H1 (cell line): Measurements from ENCODE around the gene ZNF513. TPM values are rescaled to one million over a fixed set of nuclear protein-coding genes. Genes with fewer than 3 reads are reported as not detected.

Experiments used
- CTCF ChIA-PET: fragments of 300-600 bp; sonication (Branson Sonifier 250); formaldehyde crosslinking; loops from one replicate; lab custom pipeline; 2021; ENCODE audit not compliant: partially characterized antibody; lab: Charles Lee
- POLR2A ChIA-PET: fragments of 300-600 bp; sonication (Branson Sonifier 250); formaldehyde crosslinking; loops from one replicate; lab custom pipeline; 2021; ENCODE audit warnings: inconsistent platforms; ENCODE audit not compliant: partially characterized antibody; lab: Charles Lee
- DNase-seq, 2 experiments: peaks; one replicate each; pipeline versions ENCODE4 v3.0.0 to v3.0.0-alpha.2; 2010 to 2022; ENCODE audit warnings: low spot score in 2 of 2, low read depth in 1 of 2, mixed read lengths in 1 of 2
- FAIRE-seq: peaks from 2 replicates; lab custom pipeline; 2011; peaks lifted over from hg19 to GRCh38; lab: Jason Lieb, UNC
- H2AFZ ChIP-seq: 2 replicates; pipeline ENCODE4 v1.8.1; 2012; ENCODE audit warnings: low read length, inconsistent platforms
- H2AK5ac ChIP-seq: 2 replicates; pipeline ENCODE4 v1.6.1; 2013; ENCODE audit warnings: low read depth, low read length
- H2BK120ac ChIP-seq: replicated peaks from 2 replicates; pipeline ENCODE3; 2013; ENCODE audit warnings: low read depth, low read length, inconsistent platforms
- H2BK12ac ChIP-seq: 2 replicates; pipeline ENCODE4 v1.6.1; 2013; ENCODE audit warnings: low read depth, low read length
- H2BK15ac ChIP-seq: 2 replicates; pipeline ENCODE4 v1.6.1; 2013; ENCODE audit warnings: low read length
- H2BK20ac ChIP-seq: 2 replicates; pipeline ENCODE4 v1.6.1; 2013; ENCODE audit warnings: low read length
- H2BK5ac ChIP-seq: 2 replicates; pipeline ENCODE4 v1.6.1; 2013; ENCODE audit warnings: low read depth, low read length
- H3K14ac ChIP-seq: 2 replicates; pipeline ENCODE4 v1.6.1; 2013; ENCODE audit warnings: inconsistent platforms; ENCODE audit not compliant: insufficient read length
- H3K18ac ChIP-seq: 2 replicates; pipeline ENCODE4 v1.6.1; 2013; ENCODE audit warnings: low read length; ENCODE audit errors: extremely low read depth
- H3K23ac ChIP-seq: 2 replicates; pipeline ENCODE4 v1.6.1; 2013; ENCODE audit warnings: inconsistent platforms; ENCODE audit not compliant: insufficient read length
- H3K23me2 ChIP-seq: 2 replicates; pipeline ENCODE4 v1.6.1; 2013; ENCODE audit warnings: low read depth, low read length
- H3K27ac ChIP-seq: 2 replicates; pipeline ENCODE4 v1.6.1; 2011; ENCODE audit warnings: low read depth, low read length, inconsistent platforms
- H3K27me3 ChIP-seq, 4 experiments: replicated peaks in 1 of 4; 1 replicate in 1 of 4; 2 replicates in 3 of 4; pipeline versions ENCODE4 v1.6.1 to v1.8.1; 2011 to 2013; ENCODE audit warnings: low read length in 3 of 4, mild to moderate bottlenecking in 3 of 4, inconsistent platforms in 2 of 4, mixed read lengths in 2 of 4, moderate library complexity in 1 of 4; ENCODE audit not compliant: control insufficient read depth in 3 of 4, insufficient read depth in 3 of 4; ENCODE audit errors: extremely low read depth in 1 of 4
- H3K36me3 ChIP-seq, 4 experiments: 2 replicates each; pipeline versions ENCODE4 v1.6.1 to v1.8.1; 2011 to 2013; ENCODE audit warnings: mild to moderate bottlenecking in 4 of 4, low read length in 3 of 4, moderate library complexity in 2 of 4, control low read depth in 1 of 4, inconsistent platforms in 1 of 4; ENCODE audit not compliant: insufficient read depth in 4 of 4, control insufficient read depth in 2 of 4
- H3K4ac ChIP-seq: replicated peaks from 2 replicates; pipeline ENCODE3; 2013; ENCODE audit warnings: low read length, low read depth, mixed read lengths, inconsistent platforms; ENCODE audit not compliant: insufficient read length
- H3K4me1 ChIP-seq, 4 experiments: replicated peaks in 1 of 4; 1 replicate in 1 of 4; 2 replicates in 3 of 4; pipeline versions ENCODE4 v1.6.1 to v1.8.1; 2011 to 2013; ENCODE audit warnings: low read length in 3 of 4, inconsistent platforms in 2 of 4, mixed read lengths in 1 of 4; ENCODE audit not compliant: insufficient read depth in 4 of 4, control insufficient read depth in 3 of 4
- H3K4me2 ChIP-seq, 2 experiments: 2 replicates each; pipeline versions ENCODE4 v1.6.1 to v1.8.1; 2011 to 2013; ENCODE audit warnings: low read depth in 2 of 2, low read length in 2 of 2, control low read depth in 1 of 2, inconsistent platforms in 1 of 2, mild to moderate bottlenecking in 1 of 2; ENCODE audit not compliant: insufficient read depth in 1 of 2
- H3K4me3 ChIP-seq, 4 experiments: fragments of 200-600, 300-600 bp in 1 of 4; sonication (generic), shearing (Covaris generic), sonication (Bioruptor Twin) in 1 of 4; 2 replicates each; pipeline versions ENCODE4 v1.5.1 to v1.8.1; 2011 to 2016; ENCODE audit warnings: low read length in 4 of 4, low read depth in 3 of 4, control low read depth in 2 of 4, inconsistent platforms in 2 of 4, mild to moderate bottlenecking in 2 of 4, mixed read lengths in 1 of 4, moderate library complexity in 1 of 4; ENCODE audit not compliant: insufficient read depth in 2 of 4; ENCODE audit errors: extremely low read depth in 1 of 4
- H3K56ac ChIP-seq: replicated peaks from 2 replicates; pipeline ENCODE3; 2013; ENCODE audit warnings: low read depth, mild to moderate bottlenecking, mixed read lengths, low read length, inconsistent platforms; ENCODE audit not compliant: insufficient read length
- H3K79me1 ChIP-seq: 2 replicates; pipeline ENCODE4 v1.6.1; 2013; ENCODE audit warnings: low read depth, low read length, control low read depth
- H3K79me2 ChIP-seq, 2 experiments: 2 replicates each; pipeline versions ENCODE4 v1.6.1 to v1.8.1; 2012 to 2013; ENCODE audit warnings: low read length in 2 of 2, mild to moderate bottlenecking in 2 of 2, inconsistent platforms in 1 of 2; ENCODE audit not compliant: insufficient read depth in 2 of 2, control insufficient read depth in 1 of 2
- H3K9ac ChIP-seq, 4 experiments: replicated peaks in 1 of 4; 1 replicate in 1 of 4; 2 replicates in 3 of 4; pipeline versions ENCODE4 v1.6.1 to v1.8.1; 2011 to 2013; ENCODE audit warnings: low read depth in 3 of 4, low read length in 3 of 4, control low read depth in 2 of 4, mild to moderate bottlenecking in 2 of 4, moderate library complexity in 2 of 4, inconsistent platforms in 1 of 4; ENCODE audit errors: extremely low read depth in 1 of 4
- H3K9me3 ChIP-seq, 2 experiments: 2 replicates each; pipeline versions ENCODE4 v1.6.1 to v1.8.1; 2012 to 2013; ENCODE audit warnings: mild to moderate bottlenecking in 2 of 2, moderate library complexity in 2 of 2, control low read depth in 1 of 2, inconsistent platforms in 1 of 2, low read depth in 1 of 2, low read length in 1 of 2, mixed read lengths in 1 of 2; ENCODE audit not compliant: insufficient read depth in 2 of 2
- H4K20me1 ChIP-seq, 2 experiments: replicated peaks in 1 of 2; 2 replicates each; pipeline versions ENCODE3 to v1.8.1; 2011 to 2013; ENCODE audit warnings: inconsistent platforms in 2 of 2, low read length in 2 of 2, mild to moderate bottlenecking in 1 of 2; ENCODE audit not compliant: insufficient read depth in 2 of 2, control insufficient read depth in 1 of 2
- H4K5ac ChIP-seq: 2 replicates; pipeline ENCODE4 v1.6.1; 2013; ENCODE audit warnings: low read length, low read depth, mixed read lengths, inconsistent platforms; ENCODE audit not compliant: insufficient read length
- H4K8ac ChIP-seq: 2 replicates; pipeline ENCODE4 v1.8.0; 2013; ENCODE audit warnings: mild to moderate bottlenecking, moderate library complexity, low read length, inconsistent platforms; ENCODE audit not compliant: insufficient read depth; ENCODE audit errors: extremely low read depth
- H4K91ac ChIP-seq: replicated peaks from 2 replicates; pipeline ENCODE3; 2013; ENCODE audit warnings: low read length, mixed read lengths, inconsistent platforms; ENCODE audit not compliant: insufficient read length
- CBX5 ChIP-seq: fragments of 300-800, 300-1000 bp; sonication (generic); IDR thresholded peaks from 2 replicates; pipeline ENCODE4 v1.7.1; 2016; ENCODE audit warnings: antibody characterized with exemption, low read length, low read depth
- CHD2 ChIP-seq: IDR thresholded peaks from 2 replicates; pipeline ENCODE4 v1.6.1; 2012; ENCODE audit warnings: low read length, improper control_type of control experiment
- KDM4A ChIP-seq: IDR thresholded peaks from one replicate; pipeline ENCODE4 v1.7.1; 2012; ENCODE audit warnings: low read depth, mild to moderate bottlenecking, moderate library complexity, low read length, inconsistent platforms; ENCODE audit not compliant: severe bottlenecking
- NRF1 ChIP-seq: IDR thresholded peaks from 2 replicates; pipeline ENCODE4 v1.6.1; 2011; ENCODE audit warnings: mild to moderate bottlenecking, low read depth, low read length, improper control_type of control experiment
- POLR2AphosphoS5 ChIP-seq: IDR thresholded peaks from 2 replicates; pipeline ENCODE4 v1.6.1; 2011; ENCODE audit warnings: low read depth, low read length
- SRF ChIP-seq: IDR thresholded peaks from 2 replicates; pipeline ENCODE4 v1.6.1; 2011; ENCODE audit warnings: mild to moderate bottlenecking, low read depth, low read length, moderate library complexity
- TAF1 ChIP-seq: IDR thresholded peaks from 2 replicates; pipeline ENCODE4 v1.6.1; 2011; ENCODE audit warnings: mild to moderate bottlenecking, low read depth, low read length
- TEAD4 ChIP-seq: IDR thresholded peaks from 2 replicates; pipeline ENCODE4 v1.6.1; 2012; ENCODE audit warnings: low read depth, low read length, inconsistent platforms, mixed read lengths
- ZNF274 ChIP-seq: IDR thresholded peaks from 2 replicates; pipeline ENCODE4 v1.7.0; 2012; ENCODE audit warnings: low read length, borderline replicate concordance; ENCODE audit errors: extremely low read depth
- WGBS, 2 experiments: shearing (Covaris generic) in 1 of 2; methylation state at CpG; one replicate each; pipeline versions ENCODE4 v1.1.6 to v1.1.7; 2013 to 2015; ENCODE audit warnings: low lambda C conversion rate in 2 of 2, mixed read lengths in 2 of 2, inconsistent platforms in 1 of 2, low coverage in 1 of 2, missing lambda C conversion rate in 1 of 2; ENCODE audit not compliant: insufficient replicate concordance in 2 of 2, insufficient coverage in 1 of 2, insufficient read length in 1 of 2; ENCODE audit errors: extremely low coverage in 1 of 2, missing lambda C conversion rate in 1 of 2; 5-methylcytosine and 5-hydroxymethylcytosine counted together
- polyA plus RNA-seq, 7 experiments: library from polyadenylated mRNA; depleted of rRNA in 3 of 7; stranded (reverse) in 5 of 7; unstranded in 2 of 7; fragments of >200 nt in 5 of 7; fragments of 200-250 nt in 2 of 7; gene quantifications; 1 replicate in 5 of 7; 2 replicates in 1 of 7; 4 replicates in 1 of 7; pipeline versions ENCODE4 v1.2.1 to v1.2.3, GENCODE V29; 2011 to 2013; ENCODE audit warnings: missing spikeins in 2 of 7, mixed read lengths in 2 of 7
- total RNA-seq: library from RNA; stranded (reverse); fragmentation: NEBNext Ultra II Directional; extraction: Animal tissue kit (Norgen Biotek cat#: 25700); gene quantifications from 2 replicates; pipeline ENCODE4 v1.2.1, GENCODE V29; 2021
- TF ChIP-seq, protein P1 (sequence below): IDR thresholded peaks from 2 replicates; pipeline ENCODE4 v1.6.1; 2012; ENCODE audit warnings: low read length, inconsistent platforms

The ZNF513 gene
- total and polyA plus RNA-seq, 2 of the 8 experiments (the other 6 are each of a cell fraction or from before 2014, with no cell fraction given), result 17.3 to 29.5 TPM

DNA sequence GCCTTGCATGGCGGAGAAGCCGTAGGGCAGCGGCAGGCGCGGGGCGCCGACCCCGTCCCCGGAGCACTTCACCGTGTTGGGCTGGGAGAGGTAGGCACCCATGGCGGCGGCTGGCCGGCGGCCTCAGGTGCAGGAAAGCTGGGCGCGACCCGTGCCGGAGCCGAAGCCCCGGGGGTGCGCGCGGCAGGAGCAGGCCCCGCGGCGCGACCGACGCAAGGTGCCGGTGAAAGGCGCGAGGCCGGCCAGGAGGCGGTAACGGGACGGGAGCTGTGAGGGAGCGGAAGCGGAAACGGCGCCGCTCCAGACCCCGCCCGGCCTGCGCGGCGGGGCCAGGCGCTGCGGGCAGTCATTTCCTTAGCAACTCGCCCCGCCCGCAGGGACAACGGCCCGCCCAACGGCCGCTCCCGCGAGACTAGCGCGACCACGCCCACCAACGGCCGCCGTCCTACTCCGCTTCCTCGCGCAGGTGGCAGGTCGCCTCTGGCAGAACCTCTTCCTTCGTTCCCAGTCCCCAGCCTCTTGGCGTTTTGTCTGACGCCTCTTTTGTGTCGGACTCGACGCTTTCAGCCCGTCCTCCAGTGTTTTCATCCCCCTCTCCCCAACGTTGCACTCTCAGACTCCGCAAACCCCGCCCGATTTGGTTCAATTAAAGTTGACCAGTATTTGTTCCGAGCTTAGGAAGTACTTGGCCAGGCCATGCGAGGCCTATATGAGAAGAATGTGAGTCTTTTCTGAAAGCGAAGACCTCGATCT lies 29.0 kb upstream of the ZNF513 start, which contains the start of gene PPM1G:
Gene PPM1G, minus strand, starts transcription at position 271 of the 753 bp plus-strand sequence. Its CDS starts 169 bp downstream, at position 102.
- peak within 1 kb of the TSS; percentile 83; the same call in 1 of the 2 replicates for H2AFZ ChIP-seq
- H3K18ac ChIP-seq, result peak within 1 kb of the TSS; percentile 92
- peak within 1 kb of the TSS; percentile 83 to 94 (median 90) for H3K9ac ChIP-seq
- peak; percentile 87 to 99 for DNase-seq
- H4K91ac ChIP-seq, result peak within 1 kb of the TSS; percentile 32
- H3K36me3 ChIP-seq, result peaks cover 0 to 4% (median 0%) of the 10 kb centered on the region in 4 experiments; a peak in 2 of 8 replicates
- peak within 1 kb of the TSS; percentile 78 for H3K56ac ChIP-seq
- peaks cover 3 to 6% of the 10 kb centered on the region in 2 experiments for H4K20me1 ChIP-seq
- H3K27ac ChIP-seq, result peak within 1 kb of the TSS; percentile 78
- H3K79me1 ChIP-seq, result no peaks in the 10 kb centered on the region
- peaks cover 26 to 47% of the 10 kb centered on the region in 2 experiments for H3K79me2 ChIP-seq
- POLR2A ChIA-PET, result interaction anchor here (0.7 to 4.1 kb wide), 25 partner anchors 10 to 328 kb away, joined by 3 to 48 read pairs (median 5); partner anchors contain the start of genes CCDC121, EIF2B4, FNDC4 and GPN1
- H2BK20ac ChIP-seq, result no peak within 1 kb of the TSS
- FAIRE-seq, result no peak
- H3K23me2 ChIP-seq, result peaks cover 7% of the 10 kb centered on the region
- H3K4me2 ChIP-seq, result peak within 1 kb of the TSS; percentile 87 to 88
- H3K23ac ChIP-seq, result no peak within 1 kb of the TSS
- H4K5ac ChIP-seq, result peak within 1 kb of the TSS; percentile 95
- no peaks in the 10 kb centered on the region for H3K27me3 ChIP-seq
- H2BK120ac ChIP-seq, result no peak within 1 kb of the TSS
- H2BK15ac ChIP-seq, result peak within 1 kb of the TSS; percentile 36; the same call in 1 of the 2 replicates
- H3K9me3 ChIP-seq, result no peaks in the 10 kb centered on the region
- H4K8ac ChIP-seq, result peak within 1 kb of the TSS; percentile 95
- H2BK12ac ChIP-seq, result peak within 1 kb of the TSS; percentile 73; the same call in 1 of the 2 replicates
- H3K4ac ChIP-seq, result peak within 1 kb of the TSS; percentile 41
- peak within 1 kb of the TSS; percentile 68 to 96 (median 92) for H3K4me3 ChIP-seq
- CTCF ChIA-PET, result interaction anchor here (1.1 to 2.7 kb wide), 8 partner anchors 12 to 238 kb away, joined by 3 to 8 read pairs (median 5); no protein-coding TSS in a partner anchor
- peaks cover 0 to 5% (median 3%) of the 10 kb centered on the region in 4 experiments; a peak in 4 of 7 replicates for H3K4me1 ChIP-seq
- H3K14ac ChIP-seq, result no peak within 1 kb of the TSS
- WGBS, 2 experiments, result 4% methylated on average over 68 of the region's 82 CpGs; no CpG with 5 or more reads in 1 of the 2 experiments
- H2BK5ac ChIP-seq, result peak within 1 kb of the TSS; percentile 87
- H2AK5ac ChIP-seq, result peak within 1 kb of the TSS; percentile 1; the same call in 1 of the 2 replicates
- 0 out of 2 replicates have a peak, but pooled peaks have one; percentile 23 for TF ChIP-seq SRF
- TF ChIP-seq POLR2AphosphoS5, result peak; percentile 94
- TF ChIP-seq KDM4A, result peak; percentile 87
- peak; percentile 97 for TF ChIP-seq CHD2
- no peak for TF ChIP-seq CBX5
- TF ChIP-seq, protein P1, sequence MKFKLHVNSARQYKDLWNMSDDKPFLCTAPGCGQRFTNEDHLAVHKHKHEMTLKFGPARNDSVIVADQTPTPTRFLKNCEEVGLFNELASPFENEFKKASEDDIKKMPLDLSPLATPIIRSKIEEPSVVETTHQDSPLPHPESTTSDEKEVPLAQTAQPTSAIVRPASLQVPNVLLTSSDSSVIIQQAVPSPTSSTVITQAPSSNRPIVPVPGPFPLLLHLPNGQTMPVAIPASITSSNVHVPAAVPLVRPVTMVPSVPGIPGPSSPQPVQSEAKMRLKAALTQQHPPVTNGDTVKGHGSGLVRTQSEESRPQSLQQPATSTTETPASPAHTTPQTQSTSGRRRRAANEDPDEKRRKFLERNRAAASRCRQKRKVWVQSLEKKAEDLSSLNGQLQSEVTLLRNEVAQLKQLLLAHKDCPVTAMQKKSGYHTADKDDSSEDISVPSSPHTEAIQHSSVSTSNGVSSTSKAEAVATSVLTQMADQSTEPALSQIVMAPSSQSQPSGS, result peak; percentile 73; the same call in 1 of the 2 replicates
- no peak for TF ChIP-seq ZNF274
- TF ChIP-seq TAF1, result peak; percentile 93
- TF ChIP-seq TEAD4, result no peak
- TF ChIP-seq NRF1, result 0 out of 2 replicates have a peak, but pooled peaks have one; percentile 14
